NOMO-1 treated with dmso at 0.1 percent for 144 hours (cell line): ENCODE measurements around the gene PALB2.

Experiments used
- DNase-seq: peaks from one replicate; lab custom pipeline; 2025; ENCODE audit not compliant: unreplicated experiment; lab: John Stamatoyannopoulos, UW

PALB2 gene

GRCh38 chr16:23640931-23641765, at the start of gene PALB2, which contains the start of gene DCTN5:
Gene PALB2, minus strand, starts transcription at chr16:23641310. Its CDS starts 153 bp downstream, at chr16:23641157.
Gene DCTN5, plus strand, starts transcription at chr16:23641466. Its CDS starts 77 bp downstream, at chr16:23641543.
- peak; percentile 94 for DNase-seq

DNA sequence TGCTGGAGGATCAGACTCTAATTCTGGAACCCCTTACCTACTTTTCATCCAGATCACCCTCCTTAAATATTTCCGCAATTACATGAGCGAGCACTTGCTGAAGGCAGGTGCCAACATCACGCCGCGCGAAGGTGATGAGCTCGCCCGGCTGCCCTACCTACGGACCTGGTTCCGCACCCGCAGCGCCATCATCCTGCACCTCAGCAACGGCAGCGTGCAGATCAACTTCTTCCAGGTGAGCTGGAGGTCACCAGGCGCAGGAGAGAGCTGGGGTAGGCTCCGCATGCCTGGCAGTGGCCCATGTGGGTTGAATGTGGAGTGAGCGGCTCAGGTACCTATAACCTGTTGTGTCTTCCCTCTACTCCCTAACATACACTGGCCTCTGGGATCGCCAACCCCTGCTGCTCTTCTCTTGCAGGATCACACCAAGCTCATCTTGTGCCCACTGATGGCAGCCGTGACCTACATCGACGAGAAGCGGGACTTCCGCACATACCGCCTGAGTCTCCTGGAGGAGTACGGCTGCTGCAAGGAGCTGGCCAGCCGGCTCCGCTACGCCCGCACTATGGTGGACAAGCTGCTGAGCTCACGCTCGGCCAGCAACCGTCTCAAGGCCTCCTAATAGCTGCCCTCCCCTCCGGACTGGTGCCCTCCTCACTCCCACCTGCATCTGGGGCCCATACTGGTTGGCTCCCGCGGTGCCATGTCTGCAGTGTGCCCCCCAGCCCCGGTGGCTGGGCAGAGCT, 48.5 kb upstream of the PALB2 start:
- DNase-seq: no peak

DNA sequence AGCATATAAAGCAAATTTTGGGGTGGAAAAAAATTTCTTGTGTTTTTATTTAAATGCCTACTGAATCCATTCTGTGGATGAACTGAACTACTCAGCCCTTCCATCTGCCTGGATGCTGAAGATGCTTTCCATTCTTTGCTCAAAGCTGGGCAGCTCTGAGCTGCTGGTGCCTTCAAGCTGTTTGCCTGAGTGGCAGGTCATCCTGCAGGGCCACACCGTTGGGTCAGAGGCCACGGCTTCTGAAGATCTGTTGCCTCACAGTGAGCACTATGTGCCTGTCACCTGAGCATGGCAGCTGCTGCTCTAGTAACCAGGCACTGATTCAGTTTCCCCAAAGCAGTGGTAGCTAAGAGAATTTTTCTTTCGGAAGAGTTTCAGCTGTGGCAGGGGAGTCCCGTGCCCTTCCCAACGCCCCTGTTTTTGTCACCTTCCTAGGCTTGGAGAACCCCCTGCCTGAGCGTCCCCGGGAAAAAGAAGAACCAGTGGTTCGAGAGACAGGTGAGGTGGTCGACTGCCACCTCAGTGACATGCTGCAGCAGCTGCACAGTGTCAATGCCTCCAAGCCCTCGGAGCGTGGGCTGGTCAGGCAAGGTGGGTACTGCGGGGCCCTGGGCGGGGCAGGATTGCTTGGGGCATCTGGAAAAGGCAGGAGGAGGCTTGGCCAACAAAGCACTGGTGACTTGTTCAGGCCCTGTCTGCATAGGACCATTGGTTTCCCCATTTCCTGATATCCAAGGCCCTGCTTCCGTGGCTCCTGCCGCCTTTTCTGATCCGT, 46.1 kb upstream of the PALB2 start:
- DNase-seq: no peak

DNA sequence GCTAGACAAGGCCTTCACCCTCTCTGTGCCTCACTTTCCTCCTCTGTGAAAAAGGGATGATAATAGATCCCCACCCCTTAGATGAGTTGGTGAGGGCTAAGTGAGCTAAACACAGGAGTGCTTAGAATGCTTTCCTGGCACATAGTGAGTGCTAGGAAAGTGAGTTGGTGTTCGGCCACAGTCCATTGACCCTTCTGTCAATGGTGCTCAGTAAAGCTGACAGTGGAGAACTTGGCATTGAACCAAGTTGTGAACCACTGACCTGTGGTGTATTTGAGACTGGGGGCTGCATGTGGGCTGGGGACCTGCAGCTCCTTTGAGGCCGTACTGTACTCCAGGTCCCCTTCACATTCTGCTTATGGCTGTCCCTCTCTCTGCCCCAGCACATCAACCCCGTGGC, 42.4 kb upstream of the PALB2 start:
- no peak for DNase-seq

GRCh38 chr16:23682181-23682580, 41.1 kb upstream of the PALB2 start:
- no peak for DNase-seq

- DNase-seq: no peak
Observed at GRCh38 chr16:23679986-23680336, 38.9 kb upstream of the PALB2 start.

GRCh38 chr16:23679274-23679985, 38.3 kb upstream of the PALB2 start:
- DNase-seq: peak; percentile 55

DNA sequence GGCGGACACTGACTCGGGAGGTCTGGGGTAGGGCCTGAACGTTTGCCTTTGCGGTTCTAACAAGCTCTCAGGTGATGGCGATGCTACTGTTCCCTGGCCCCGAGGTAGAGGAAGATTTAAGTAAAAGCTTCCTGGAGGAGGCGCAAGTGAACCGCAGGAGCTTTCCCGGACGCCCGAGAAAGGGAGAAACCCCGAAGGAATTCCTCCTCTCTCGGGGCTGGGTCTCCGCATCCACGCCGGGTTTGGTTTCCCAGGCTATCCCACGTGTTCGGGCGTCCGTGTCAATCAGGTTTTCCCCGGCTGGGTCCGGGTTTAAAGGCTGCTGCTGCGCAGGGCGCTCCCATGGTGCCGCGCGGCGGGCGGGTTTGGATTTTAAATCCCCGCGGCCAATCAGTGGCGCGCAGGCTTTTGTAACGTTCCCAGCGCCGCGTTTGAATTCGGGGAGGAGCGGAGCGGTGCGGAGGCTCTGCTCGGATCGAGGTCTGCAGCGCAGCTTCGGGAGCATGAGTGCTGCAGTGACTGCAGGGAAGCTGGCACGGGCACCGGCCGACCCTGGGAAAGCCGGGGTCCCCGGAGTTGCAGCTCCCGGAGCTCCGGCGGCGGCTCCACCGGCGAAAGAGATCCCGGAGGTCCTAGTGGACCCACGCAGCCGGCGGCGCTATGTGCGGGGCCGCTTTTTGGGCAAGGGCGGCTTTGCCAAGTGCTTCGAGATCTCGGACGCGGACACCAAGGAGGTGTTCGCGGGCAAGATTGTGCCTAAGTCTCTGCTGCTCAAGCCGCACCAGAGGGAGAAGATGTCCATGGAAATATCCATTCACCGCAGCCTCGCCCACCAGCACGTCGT, 37.5 kb upstream of the PALB2 start, which contains the start of gene PLK1:
PLK1 (plus strand) TSS at position 460 of the 844 bp plus-strand sequence; CDS start at position 504, 44 bp downstream.
- DNase-seq: peak; percentile 82

DNA sequence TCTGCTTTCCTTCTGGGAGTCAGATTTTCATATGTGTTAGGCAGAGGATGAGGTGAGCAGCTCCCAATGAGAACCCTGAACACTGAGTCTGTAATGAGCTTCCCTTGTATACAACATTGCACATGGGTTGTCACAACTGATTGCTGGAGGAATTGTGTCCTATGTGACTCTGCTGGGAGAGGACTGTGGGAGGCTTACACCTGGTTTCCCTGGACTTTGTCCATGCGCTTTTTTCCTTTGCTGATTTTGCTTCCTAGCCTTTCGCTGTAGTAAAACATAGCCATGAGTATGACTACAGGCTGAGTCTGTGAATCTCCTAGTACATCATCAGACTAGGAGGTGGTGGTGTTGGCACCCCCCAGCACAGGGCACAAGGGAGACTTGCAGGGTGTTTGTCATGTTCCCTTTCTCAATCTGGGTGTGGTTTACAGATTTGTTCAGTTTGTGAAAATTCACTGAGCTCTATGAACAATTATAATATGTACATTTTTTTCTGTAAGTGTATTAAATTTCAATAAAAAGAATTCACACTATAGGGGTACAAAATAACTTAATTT, 35.9 kb upstream of the PALB2 start:
- DNase-seq: no peak

- DNase-seq: no peak
Observed at GRCh38 chr16:23673971-23674614, 33.0 kb upstream of the PALB2 start.

- DNase-seq: no peak
Observed at GRCh38 chr16:23670137-23670776, 29.1 kb upstream of the PALB2 start.

DNA sequence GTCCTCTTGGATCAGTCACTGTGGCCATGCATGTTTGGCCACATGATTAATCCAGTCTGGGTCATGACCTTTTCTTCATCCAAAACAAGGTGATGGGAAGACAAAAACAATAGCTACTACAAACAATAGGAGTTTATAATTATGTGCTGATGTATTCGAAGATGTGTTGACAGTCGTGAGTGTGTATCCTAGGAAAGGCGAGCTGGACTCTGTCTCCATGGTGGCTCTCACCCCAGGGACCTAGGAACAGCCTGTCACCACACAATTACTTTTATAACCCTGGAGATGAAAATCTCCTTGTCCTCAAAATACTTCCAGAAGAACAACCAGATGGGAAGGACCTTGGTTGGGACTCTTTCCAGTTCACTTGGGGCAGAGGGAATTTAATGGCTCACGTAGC, 27.8 kb upstream of the PALB2 start:
- DNase-seq: no peak

GRCh38 chr16:23668225-23668624, 27.1 kb upstream of the PALB2 start:
- no peak for DNase-seq

DNA sequence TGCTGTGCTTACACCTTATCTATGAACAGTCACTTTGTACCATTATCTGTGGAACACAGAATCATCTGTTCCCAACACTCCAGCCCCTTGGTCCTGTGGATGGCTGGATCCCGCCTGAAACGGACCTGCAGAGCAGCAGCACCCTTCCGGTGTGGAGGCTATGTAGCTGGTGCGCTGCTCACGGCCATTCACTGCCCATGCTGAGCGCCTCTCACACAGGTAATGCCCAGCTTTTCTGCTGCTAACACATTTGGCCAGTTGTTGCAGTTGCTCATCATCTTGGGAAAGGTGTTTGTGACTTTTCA, 26.2 kb upstream of the PALB2 start:
- no peak for DNase-seq

DNA sequence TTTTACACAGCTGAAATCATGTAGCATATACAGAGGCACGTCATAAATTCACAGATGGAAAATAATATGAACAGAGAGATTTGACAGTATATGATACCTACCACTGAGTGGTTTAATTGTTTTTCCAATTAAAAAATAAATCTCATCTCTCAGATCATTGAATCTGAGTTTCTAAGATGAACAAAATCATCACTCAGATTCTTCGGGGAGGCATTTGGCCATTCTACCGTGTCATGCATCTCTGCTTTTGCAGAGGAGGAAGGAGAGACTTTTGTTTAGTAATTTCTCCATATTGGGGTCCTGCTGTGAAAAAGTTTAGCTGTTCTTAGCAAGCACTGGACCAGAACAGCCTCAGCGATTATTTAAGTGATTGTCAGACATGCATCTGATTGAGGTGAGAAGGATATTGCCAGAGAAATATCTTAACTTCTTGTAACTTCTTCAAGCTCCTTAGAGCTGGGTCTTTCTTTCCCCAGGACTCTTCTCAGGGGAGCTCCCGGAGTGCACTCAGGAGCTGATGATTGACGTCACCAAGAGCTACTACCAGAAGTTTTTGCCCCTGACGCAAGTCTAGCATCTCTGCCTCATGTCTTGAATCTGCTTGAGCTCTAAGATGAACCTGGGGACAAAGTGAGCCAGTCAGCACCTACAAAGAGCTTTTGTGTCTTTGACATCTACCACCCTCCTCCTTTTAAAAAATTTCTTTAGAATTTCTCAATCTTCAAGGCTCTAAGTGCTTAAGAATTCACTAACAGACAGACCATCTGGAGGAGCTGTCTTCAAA, 25.7 kb upstream of the PALB2 start:
- DNase-seq: no peak

DNA sequence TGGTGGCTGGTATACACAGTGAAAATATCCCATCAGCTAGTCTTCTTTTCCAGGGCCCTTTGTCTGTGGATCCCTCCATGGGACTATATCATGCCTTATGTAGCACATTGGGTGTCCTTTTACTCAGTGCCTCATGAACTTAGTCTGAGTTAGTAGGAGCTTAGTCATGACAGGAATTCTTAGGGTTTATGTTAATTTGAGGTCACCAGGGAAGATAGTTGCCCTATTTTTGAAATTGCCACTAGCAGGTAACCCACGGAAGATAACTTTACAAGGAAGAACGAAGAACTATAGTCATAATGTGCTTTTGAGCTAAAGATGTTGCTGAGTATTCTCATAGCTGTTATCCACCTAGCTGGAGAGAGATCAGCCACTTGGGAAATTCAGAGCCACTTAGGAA, 22.8 kb upstream of the PALB2 start:
- DNase-seq: no peak

DNA sequence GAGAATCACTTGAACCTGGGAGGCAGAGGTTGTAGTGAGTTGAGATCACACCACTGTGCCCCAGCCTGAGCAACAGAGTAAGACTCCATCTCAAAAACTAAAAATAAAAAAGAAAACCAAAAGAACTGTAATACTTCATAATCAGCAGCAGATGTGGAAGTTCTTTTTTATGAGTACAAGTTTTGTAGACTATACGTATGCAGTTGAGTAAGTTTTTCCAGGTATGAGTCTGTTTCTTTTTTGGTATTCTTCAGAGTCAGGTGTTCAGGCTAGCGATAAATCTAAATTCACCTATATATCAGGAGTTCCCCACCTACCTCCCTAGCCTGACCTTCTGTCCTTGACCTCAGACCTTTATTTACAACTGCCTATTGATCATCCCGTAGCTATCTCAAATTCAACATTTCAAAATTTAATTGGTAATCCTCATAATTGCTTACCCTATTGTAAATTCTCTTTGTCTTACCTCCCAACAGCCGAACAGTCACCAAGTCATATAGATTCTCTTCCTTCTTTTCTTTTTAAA, 10.9 kb upstream of the PALB2 start:
- no peak for DNase-seq
